CD8-positive, alpha-beta memory T cell (primary cell): ENCODE results near the gene APBB3. TPM values are rescaled to one million over a fixed set of nuclear protein-coding genes. Genes with fewer than 3 reads are reported as not detected.
"Not testable (repeated sequence)": the region's sequence is repeated elsewhere in the genome, so short reads cannot be mapped to it uniquely, and the experiment has no call there.

Experiments
- CTCF ChIA-PET: fragments of 350-600 bp; sonication (Branson Sonifier 250); formaldehyde crosslinking; loops from one replicate; lab custom pipeline; 2021; ENCODE audit warnings: antibody characterized with exemption; lab: Charles Lee
- POLR2A ChIA-PET: fragments of 350-600 bp; sonication (Branson Sonifier 250); formaldehyde crosslinking; loops from one replicate; lab custom pipeline; 2021; ENCODE audit warnings: antibody characterized with exemption; lab: Charles Lee
- DNase-seq, 5 donors: peaks; one replicate each; pipeline versions ENCODE4 v3.0.0 to v3.0.0-alpha.2; 2020 to 2022; ENCODE audit warnings: mixed read lengths in 1 of 5
- H3K27ac ChIP-seq: one replicate; pipeline ENCODE4 v1.7.0; 2013; ENCODE audit warnings: low read depth, mild to moderate bottlenecking, low read length, moderate library complexity
- H3K27me3 ChIP-seq: 2 replicates; pipeline ENCODE4 v1.7.0; 2013; ENCODE audit warnings: low read length, mild to moderate bottlenecking; ENCODE audit not compliant: insufficient read depth, poor library complexity, severe bottlenecking
- H3K36me3 ChIP-seq: 2 replicates; pipeline ENCODE4 v1.7.0; 2013; ENCODE audit warnings: mild to moderate bottlenecking, low read length, moderate library complexity; ENCODE audit not compliant: insufficient read depth
- H3K4me1 ChIP-seq: 2 replicates; pipeline ENCODE4 v1.7.0; 2013; ENCODE audit warnings: mild to moderate bottlenecking, low read length, moderate library complexity; ENCODE audit not compliant: insufficient read depth
- H3K4me3 ChIP-seq: 2 replicates; pipeline ENCODE4 v1.7.0; 2013; ENCODE audit warnings: mild to moderate bottlenecking, low read length
- H3K9me3 ChIP-seq: 2 replicates; pipeline ENCODE4 v1.7.0; 2013; ENCODE audit warnings: mild to moderate bottlenecking, low read length
- H3K27ac Mint-ChIP-seq, 8 donors: one replicate each; pipeline ENCODE4 v1.8.0; 2020 to 2021; ENCODE audit warnings: mixed read lengths in 8 of 8, mild to moderate bottlenecking in 6 of 8, inconsistent platforms in 3 of 8, moderate library complexity in 3 of 8
- H3K27me3 Mint-ChIP-seq, 2 donors: one replicate each; pipeline ENCODE4 v1.8.0; 2020 to 2021; ENCODE audit warnings: mixed read lengths in 2 of 2, mild to moderate bottlenecking in 1 of 2, moderate library complexity in 1 of 2
- H3K36me3 Mint-ChIP-seq, 3 donors: one replicate each; pipeline ENCODE4 v1.8.0; 2020 to 2021; ENCODE audit warnings: mixed read lengths in 3 of 3, inconsistent platforms in 1 of 3, mild to moderate bottlenecking in 1 of 3
- H3K4me1 Mint-ChIP-seq, 3 donors: one replicate each; pipeline ENCODE4 v1.8.0; 2020 to 2021; ENCODE audit warnings: mixed read lengths in 3 of 3, inconsistent platforms in 1 of 3, mild to moderate bottlenecking in 1 of 3
- H3K4me3 Mint-ChIP-seq, 7 donors: one replicate each; pipeline ENCODE4 v1.8.0; 2020 to 2021; ENCODE audit warnings: mixed read lengths in 7 of 7, mild to moderate bottlenecking in 6 of 7, moderate library complexity in 4 of 7, inconsistent platforms in 2 of 7
- H3K9me3 Mint-ChIP-seq, 5 donors: one replicate each; pipeline ENCODE4 v1.8.0; 2020 to 2022; ENCODE audit warnings: mixed read lengths in 5 of 5, mild to moderate bottlenecking in 3 of 5, moderate library complexity in 2 of 5, inconsistent platforms in 1 of 5
- polyA plus RNA-seq: library from polyadenylated mRNA; unstranded; fragments of 300-500 nt; fragmentation: Illumina TruSeq; gene quantifications from one replicate; pipeline ENCODE4 v1.2.3, GENCODE V29; 2021
- total RNA-seq, 2 experiments: library from RNA; stranded (reverse); gene quantifications; one replicate each; pipeline ENCODE4 v1.2.3, GENCODE V29; 2021

The APBB3 gene
- total and polyA plus RNA-seq, 3 experiments from 2014 or later: 3.5 to 17.0 (median 14.1) TPM

GRCh38 chr5:140591747-140592372, 27.5 kb upstream of the APBB3 start:
- ChIA-PET CTCF (no interaction called here), POLR2A (no interaction called here)
- Mint-ChIP-seq H3K9me3 (no peaks in the 10 kb centered on the region), H3K4me3 (no peak overlapping the region), H3K27ac (peak overlapping the region in 1 of 8 donors; percentile 48), H3K27me3 (peaks cover 3 to 13% of the 10 kb centered on the region in 2 donors), H3K4me1 (no peaks in the 10 kb centered on the region), H3K36me3 (no peaks in the 10 kb centered on the region)
- H3K27ac ChIP-seq: no peak overlapping the region
- H3K27me3 ChIP-seq: no peaks in the 10 kb centered on the region
- no peak for DNase-seq
- no peak overlapping the region for H3K4me3 ChIP-seq
- no peaks in the 10 kb centered on the region for H3K4me1 ChIP-seq
- H3K36me3 ChIP-seq: no peaks in the 10 kb centered on the region
- no peaks in the 10 kb centered on the region for H3K9me3 ChIP-seq

GRCh38 chr5:140590861-140591260, 26.5 kb upstream of the APBB3 start:
- no peak overlapping the region for H3K4me3 ChIP-seq
- Mint-ChIP-seq H3K4me3 (no peak overlapping the region), H3K4me1 (no peaks in the 10 kb centered on the region), H3K27ac (no peak overlapping the region), H3K36me3 (no peaks in the 10 kb centered on the region), H3K27me3 (peaks cover 3 to 9% of the 10 kb centered on the region in 2 donors), H3K9me3 (no peaks in the 10 kb centered on the region)
- H3K36me3 ChIP-seq: no peaks in the 10 kb centered on the region
- no peaks in the 10 kb centered on the region for H3K27me3 ChIP-seq
- no peaks in the 10 kb centered on the region for H3K9me3 ChIP-seq
- no peak for DNase-seq
- POLR2A ChIA-PET: no interaction called here
- H3K4me1 ChIP-seq: no peaks in the 10 kb centered on the region
- CTCF ChIA-PET: no interaction called here
- no peak overlapping the region for H3K27ac ChIP-seq

DNA sequence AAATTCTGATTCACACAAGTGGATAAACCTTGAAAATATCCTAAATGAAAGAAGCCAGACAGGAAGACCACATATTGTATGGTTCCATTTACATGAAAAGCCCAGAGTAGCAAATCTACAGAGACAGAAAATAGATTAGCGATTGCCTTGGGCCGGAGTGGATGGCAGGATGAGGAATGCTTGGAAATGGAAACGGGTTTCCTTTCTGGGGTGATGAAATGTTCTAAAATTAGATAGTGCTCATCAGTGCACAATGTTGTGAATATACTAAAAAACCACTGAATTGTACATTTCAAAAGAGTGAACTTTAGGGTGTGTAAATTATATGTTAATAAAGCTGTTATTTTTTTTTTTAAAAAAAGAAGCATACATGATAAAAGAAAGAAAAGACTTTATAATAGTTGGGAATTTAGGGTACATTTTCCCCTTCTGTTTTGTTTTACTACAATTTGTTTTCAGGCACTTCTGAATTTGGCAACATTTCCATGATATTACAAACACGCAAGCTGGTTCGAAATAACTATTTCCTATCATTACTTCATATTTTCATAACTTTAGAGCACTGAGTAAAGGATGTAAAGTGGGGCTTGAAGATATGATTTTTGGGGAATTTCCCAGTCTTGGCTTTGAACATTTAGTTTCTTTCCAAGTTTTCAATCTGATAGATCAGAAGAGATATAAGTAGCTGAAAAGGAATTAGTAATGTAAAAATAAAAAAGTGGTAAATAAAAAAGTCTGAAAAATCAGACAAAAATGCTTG, 24.1 kb upstream of the APBB3 start:
- Histone ChIP-seq H3K9me3 (no peaks in the 10 kb centered on the region), H3K4me3 (no peak overlapping the region), H3K4me1 (no peaks in the 10 kb centered on the region), H3K36me3 (no peaks in the 10 kb centered on the region), H3K27ac (no peak overlapping the region), H3K27me3 (no peaks in the 10 kb centered on the region)
- CTCF ChIA-PET: interaction anchor here (1.0 kb wide), 1 partner anchor 46 kb away, joined by 3 read pairs; no protein-coding TSS in a partner anchor
- H3K4me3 Mint-ChIP-seq: no peak overlapping the region
- H3K36me3 Mint-ChIP-seq: peaks cover 0 to 6% (median 0%) of the 10 kb centered on the region in 3 donors
- POLR2A ChIA-PET: no interaction called here
- no peak for DNase-seq
- peaks cover under 1 to 6% of the 10 kb centered on the region in 2 donors for H3K27me3 Mint-ChIP-seq
- no peak overlapping the region for H3K27ac Mint-ChIP-seq
- no peaks in the 10 kb centered on the region for H3K4me1 Mint-ChIP-seq
- no peaks in the 10 kb centered on the region for H3K9me3 Mint-ChIP-seq

DNA sequence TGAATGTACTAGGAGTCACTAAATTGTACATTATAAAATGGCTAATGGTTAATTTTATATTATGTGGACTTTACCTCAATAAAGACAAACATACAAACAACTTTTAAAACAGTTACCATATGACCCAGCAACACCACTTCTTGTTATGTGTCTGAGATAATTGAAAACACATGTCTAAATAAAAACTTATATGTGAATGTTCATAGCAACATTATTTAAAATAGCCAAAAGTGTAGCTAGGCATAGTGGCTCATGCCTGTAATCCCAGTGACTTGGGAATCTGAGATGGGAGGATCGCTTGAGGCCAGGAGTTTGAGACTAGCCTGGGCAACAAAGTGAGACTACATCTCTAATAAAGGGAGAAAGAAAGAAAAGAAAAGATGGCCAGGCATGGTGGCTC, 23.1 kb upstream of the APBB3 start:
- POLR2A ChIA-PET: no interaction called here

GRCh38 chr5:140579188-140579747, 14.9 kb upstream of the APBB3 start:
- H3K27ac ChIP-seq, H3K4me1 Mint-ChIP-seq, H3K9me3 ChIP-seq, H3K4me3 ChIP-seq, CTCF ChIA-PET, H3K4me1 ChIP-seq, H3K9me3 Mint-ChIP-seq, H3K27me3 ChIP-seq, H3K4me3 Mint-ChIP-seq, H3K36me3 ChIP-seq, DNase-seq, POLR2A ChIA-PET, H3K27ac Mint-ChIP-seq: not testable (repeated sequence)
- Mint-ChIP-seq H3K27me3 (peaks cover 6 to 14% of the 10 kb centered on the region in 2 donors), H3K36me3 (peaks cover 0 to 21% (median 0%) of the 10 kb centered on the region in 3 donors)

More for the DNA sequence above, 23.1 kb upstream of the APBB3 start:
- Mint-ChIP-seq H3K4me3 (no peak overlapping the region), H3K9me3 (peaks cover 0 to 5% (median 2%) of the 10 kb centered on the region in 5 donors), H3K4me1 (no peaks in the 10 kb centered on the region), H3K36me3 (peaks cover 0 to 13% (median 0%) of the 10 kb centered on the region in 3 donors), H3K27ac (no peak overlapping the region), H3K27me3 (peaks cover 3 to 12% of the 10 kb centered on the region in 2 donors)
- CTCF ChIA-PET: no interaction called here
- H3K4me3 ChIP-seq: no peak overlapping the region
- DNase-seq: no peak
- no peaks in the 10 kb centered on the region for H3K9me3 ChIP-seq
- no peaks in the 10 kb centered on the region for H3K36me3 ChIP-seq
- H3K4me1 ChIP-seq: no peaks in the 10 kb centered on the region
- H3K27ac ChIP-seq: no peak overlapping the region
- no peaks in the 10 kb centered on the region for H3K27me3 ChIP-seq

GRCh38 chr5:140576776-140577201, 12.4 kb upstream of the APBB3 start:
- H3K27ac ChIP-seq: no peak overlapping the region
- no peaks in the 10 kb centered on the region for H3K27me3 ChIP-seq
- H3K4me3 ChIP-seq: no peak overlapping the region
- ChIA-PET CTCF (interaction anchor here (1.0 kb wide), 1 partner anchor 46 kb away, joined by 3 read pairs; no protein-coding TSS in a partner anchor), POLR2A (no interaction called here)
- peaks cover 1 to 3% of the 10 kb centered on the region in 2 donors for H3K27me3 Mint-ChIP-seq
- no peak overlapping the region for H3K4me3 Mint-ChIP-seq
- DNase-seq: no peak
- H3K4me1 Mint-ChIP-seq: no peaks in the 10 kb centered on the region
- peaks cover 3 to 8% (median 3%) of the 10 kb centered on the region in 3 donors for H3K36me3 Mint-ChIP-seq
- H3K27ac Mint-ChIP-seq: no peak overlapping the region
- no peaks in the 10 kb centered on the region for H3K4me1 ChIP-seq
- H3K9me3 Mint-ChIP-seq: no peaks in the 10 kb centered on the region
- no peaks in the 10 kb centered on the region for H3K36me3 ChIP-seq
- no peaks in the 10 kb centered on the region for H3K9me3 ChIP-seq

DNA sequence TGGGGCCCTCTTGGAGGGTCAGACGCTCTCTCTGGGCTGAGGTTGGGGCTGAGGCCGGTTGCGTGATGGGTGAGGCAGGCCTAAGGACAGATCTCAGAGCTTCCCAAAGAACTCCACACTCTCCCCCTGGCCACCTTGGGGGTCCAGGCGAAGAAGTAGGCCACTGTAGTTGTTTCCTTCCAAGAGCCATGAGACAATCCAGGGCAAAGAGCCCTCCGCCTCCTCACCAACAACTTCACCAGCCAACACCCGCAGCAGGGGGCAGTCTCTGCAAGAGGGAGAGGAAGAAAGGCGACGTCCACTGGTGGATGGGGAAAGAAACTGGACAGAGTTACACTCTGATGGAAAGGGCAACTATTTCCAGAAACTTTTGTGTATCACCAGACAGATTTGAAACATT, 10.9 kb upstream of the APBB3 start:
- peaks cover 0 to 1% (median under 1%) of the 10 kb centered on the region in 3 donors for H3K4me1 Mint-ChIP-seq
- DNase-seq: no peak
- H3K9me3 ChIP-seq: no peaks in the 10 kb centered on the region
- peaks cover under 1% of the 10 kb centered on the region for H3K4me1 ChIP-seq
- H3K27ac Mint-ChIP-seq: peak overlapping the region in 1 of 8 donors; percentile 12
- no peak overlapping the region for H3K4me3 Mint-ChIP-seq
- POLR2A ChIA-PET: no interaction called here
- H3K36me3 Mint-ChIP-seq: peaks cover 0 to 12% (median 3%) of the 10 kb centered on the region in 3 donors
- CTCF ChIA-PET: no interaction called here
- no peaks in the 10 kb centered on the region for H3K36me3 ChIP-seq
- H3K27me3 ChIP-seq: no peaks in the 10 kb centered on the region
- H3K4me3 ChIP-seq: no peak overlapping the region
- peaks cover 0 to 2% of the 10 kb centered on the region in 2 donors for H3K27me3 Mint-ChIP-seq
- no peak overlapping the region for H3K27ac ChIP-seq
- no peaks in the 10 kb centered on the region for H3K9me3 Mint-ChIP-seq

DNA sequence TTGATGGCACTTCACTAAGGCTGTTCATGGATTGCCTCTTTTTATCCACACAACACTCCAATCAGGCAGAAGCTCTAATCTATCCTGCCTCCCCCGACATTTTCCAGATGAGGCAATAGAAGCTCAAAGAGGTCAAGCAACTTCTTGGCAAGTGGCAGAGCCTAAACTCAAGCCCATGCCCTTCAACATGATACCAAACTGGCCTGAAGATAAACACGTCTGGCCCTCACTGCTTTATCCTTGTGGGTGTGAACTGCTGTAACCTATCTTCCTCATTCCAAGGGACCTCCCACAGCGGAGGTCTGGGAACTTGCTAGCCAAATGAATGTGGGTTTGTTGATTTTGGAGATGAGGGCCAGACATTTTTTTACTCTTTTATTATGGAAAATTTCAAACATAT, 9.8 kb upstream of the APBB3 start:
- Histone ChIP-seq H3K4me1 (peaks cover 12% of the 10 kb centered on the region), H3K36me3 (no peaks in the 10 kb centered on the region), H3K4me3 (no peak overlapping the region), H3K27ac (no peak overlapping the region), H3K27me3 (no peaks in the 10 kb centered on the region), H3K9me3 (no peaks in the 10 kb centered on the region)
- CTCF ChIA-PET: no interaction called here
- peak overlapping the region in 1 of 8 donors; percentile 65 for H3K27ac Mint-ChIP-seq
- H3K4me3 Mint-ChIP-seq: no peak overlapping the region
- POLR2A ChIA-PET: no interaction called here
- DNase-seq: no peak
- H3K9me3 Mint-ChIP-seq: no peaks in the 10 kb centered on the region
- H3K4me1 Mint-ChIP-seq: peaks cover 0 to 13% (median 10%) of the 10 kb centered on the region in 3 donors
- H3K36me3 Mint-ChIP-seq: peaks cover 0 to 17% (median 4%) of the 10 kb centered on the region in 3 donors
- H3K27me3 Mint-ChIP-seq: no peaks in the 10 kb centered on the region
